ENCODE measurements around the gene ST6GALNAC3.
"Not testable (repeated sequence)": the region's sequence is repeated elsewhere in the genome, so short reads cannot be mapped to it uniquely, and the experiment has no call there.

ST6GALNAC3 gene

DNA sequence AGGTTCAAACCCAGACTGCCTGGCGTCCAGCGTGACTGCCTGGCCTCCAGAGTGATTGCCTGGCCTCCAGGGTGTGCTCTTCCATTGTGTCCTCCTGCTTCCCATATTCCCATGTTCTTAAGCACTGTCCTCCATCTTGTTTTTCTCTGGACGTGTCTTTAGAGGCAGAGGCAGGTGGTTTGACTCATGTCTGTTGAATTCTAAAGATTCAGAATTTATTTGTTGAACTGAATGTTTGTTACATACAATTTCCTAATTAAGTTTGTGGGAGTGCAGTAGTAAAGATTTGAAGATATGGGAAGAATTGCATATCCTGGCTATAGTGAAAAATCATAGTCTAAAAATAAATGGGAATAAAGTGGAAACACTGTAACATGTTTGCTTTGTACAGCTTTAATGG, 18.3 kb downstream of the ST6GALNAC3 start:
- H3K4me3 ChIP-seq (ENCODE audit: low read length), result no peak overlapping the region
- no peak overlapping the region for H3K27ac ChIP-seq (ENCODE audit: low read length)
- H3K9me3 ChIP-seq (ENCODE audit: insufficient read depth, low read depth, low read length), result no peaks in the 10 kb centered on the region
- H3K36me3 ChIP-seq (ENCODE audit: insufficient read depth, low read depth, low read length), result no peaks in the 10 kb centered on the region
- peaks cover 14% of the 10 kb centered on the region for H3K4me1 ChIP-seq (ENCODE audit: insufficient read depth, low read length)
- no peaks in the 10 kb centered on the region for H3K27me3 ChIP-seq (ENCODE audit: insufficient read depth, low read length)
- H3K9ac ChIP-seq (ENCODE audit: low read depth, low read length), result no peak overlapping the region

DNA sequence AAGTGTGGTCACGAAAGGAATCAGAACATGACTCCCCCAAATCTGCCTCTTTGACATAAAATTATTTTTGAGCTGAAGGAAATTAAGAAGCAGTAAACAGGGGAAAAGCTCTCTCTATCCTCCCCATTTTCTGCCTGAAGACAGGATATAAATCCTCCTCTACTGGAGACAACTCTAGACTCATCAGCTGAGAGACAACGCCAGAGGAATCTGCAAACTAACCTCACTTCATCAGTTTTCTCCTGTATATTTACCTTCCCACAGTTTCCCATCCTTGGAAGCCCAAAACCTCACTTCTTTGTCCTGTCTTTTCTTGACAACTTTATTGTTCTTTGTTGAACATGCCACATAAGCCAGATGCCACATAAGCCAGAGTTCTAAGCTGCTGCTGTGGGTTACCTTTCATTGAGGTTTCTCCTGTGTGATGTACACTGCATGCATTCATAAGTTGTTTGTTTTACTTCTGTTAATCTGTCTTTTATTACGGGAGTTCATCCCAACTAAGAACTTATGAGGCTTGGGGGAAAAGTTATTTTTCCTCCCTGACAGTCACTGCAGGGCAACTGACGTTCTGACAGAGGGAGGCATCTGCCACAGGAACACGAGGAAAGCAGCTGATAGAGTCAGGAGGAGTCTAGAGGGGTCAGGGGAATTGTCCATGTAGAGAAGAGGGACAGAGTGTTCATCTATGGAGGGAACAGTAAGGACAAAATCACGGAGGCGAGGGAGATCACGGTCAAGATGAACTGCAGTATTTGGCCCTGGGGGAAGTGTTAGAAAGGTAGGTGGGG, 19.2 kb downstream of the ST6GALNAC3 start:
- no peaks in the 10 kb centered on the region for H3K27me3 ChIP-seq (ENCODE audit: insufficient read depth, low read length)
- H3K9me3 ChIP-seq (ENCODE audit: insufficient read depth, low read depth, low read length), result no peaks in the 10 kb centered on the region
- H3K4me1 ChIP-seq (ENCODE audit: insufficient read depth, low read length), result peaks cover 14% of the 10 kb centered on the region
- H3K36me3 ChIP-seq (ENCODE audit: insufficient read depth, low read depth, low read length), result no peaks in the 10 kb centered on the region
- H3K27ac ChIP-seq (ENCODE audit: low read length), result no peak overlapping the region
- no peak overlapping the region for H3K9ac ChIP-seq (ENCODE audit: low read depth, low read length)
- H3K4me3 ChIP-seq (ENCODE audit: low read length), result no peak overlapping the region

DNA sequence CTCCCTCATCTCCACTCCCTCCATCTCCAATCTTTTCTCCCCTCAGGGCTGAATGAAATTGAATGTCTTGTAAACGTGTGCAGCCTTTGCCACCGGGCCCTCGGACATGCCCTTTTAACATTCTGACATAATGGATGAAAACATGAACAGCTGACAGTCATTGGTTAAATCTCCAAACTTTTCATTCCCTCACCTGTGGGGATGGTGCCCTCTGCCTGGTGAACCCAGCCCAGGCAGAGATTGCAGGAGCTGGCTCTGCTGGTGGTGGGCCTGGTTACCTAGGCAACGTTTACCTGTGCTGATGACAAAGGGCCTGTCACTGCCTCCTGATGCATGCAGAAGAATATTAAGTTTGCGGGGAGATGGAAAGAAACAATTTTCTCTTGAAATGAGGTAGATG, 21.3 kb downstream of the ST6GALNAC3 start:
- Histone ChIP-seq H3K36me3 (ENCODE audit: insufficient read depth, low read depth, low read length) (no peaks in the 10 kb centered on the region), H3K9ac (ENCODE audit: low read depth, low read length) (no peak overlapping the region), H3K27ac (ENCODE audit: low read length) (no peak overlapping the region), H3K9me3 (ENCODE audit: insufficient read depth, low read depth, low read length) (no peaks in the 10 kb centered on the region), H3K27me3 (ENCODE audit: insufficient read depth, low read length) (no peaks in the 10 kb centered on the region), H3K4me1 (ENCODE audit: insufficient read depth, low read length) (peaks cover 7% of the 10 kb centered on the region), H3K4me3 (ENCODE audit: low read length) (no peak overlapping the region)

DNA sequence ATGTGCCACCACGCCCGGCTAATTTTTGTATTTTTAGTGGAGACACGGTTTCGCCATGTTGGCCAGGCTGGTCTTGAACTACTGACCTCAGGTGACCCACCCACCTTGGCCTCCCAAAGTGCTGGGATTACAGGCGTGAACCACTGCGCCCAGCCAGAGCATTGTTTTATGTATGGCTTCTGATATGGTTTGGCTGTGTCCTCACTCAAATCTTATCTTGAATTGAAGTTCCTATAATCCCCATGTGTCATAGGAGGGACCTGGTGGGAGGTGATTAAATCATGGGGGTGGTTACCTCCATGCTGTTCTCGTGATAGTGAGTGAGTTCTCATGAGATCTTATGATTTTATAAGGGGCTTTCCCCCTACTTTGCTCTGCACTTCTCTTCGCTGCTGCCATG, 22.5 kb downstream of the ST6GALNAC3 start:
- not testable (repeated sequence) for H3K9me3 ChIP-seq (ENCODE audit: insufficient read depth, low read depth, low read length); H3K27me3 ChIP-seq (ENCODE audit: insufficient read depth, low read length); H3K36me3 ChIP-seq (ENCODE audit: insufficient read depth, low read depth, low read length); H3K4me1 ChIP-seq (ENCODE audit: insufficient read depth, low read length); H3K27ac ChIP-seq (ENCODE audit: low read length); H3K4me3 ChIP-seq (ENCODE audit: low read length); H3K9ac ChIP-seq (ENCODE audit: low read depth, low read length)

DNA sequence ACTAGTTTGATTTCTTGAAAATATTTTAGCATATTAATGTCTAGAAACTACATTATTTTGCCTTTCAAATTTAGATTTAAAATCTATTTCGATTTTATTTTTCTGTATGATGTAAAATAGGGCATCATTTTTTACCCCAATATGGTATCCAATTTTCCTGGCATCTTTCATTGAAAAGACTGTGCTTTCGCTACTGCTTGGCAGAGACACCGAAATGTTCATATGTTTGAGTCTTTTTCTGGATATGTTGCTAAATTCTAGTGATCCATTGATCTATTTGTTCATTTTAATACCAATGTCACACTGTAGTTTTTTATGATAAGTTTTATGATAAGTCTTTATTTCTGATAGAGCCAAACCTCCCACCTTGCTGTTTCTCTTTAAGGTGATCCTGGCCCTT, 24.3 kb downstream of the ST6GALNAC3 start:
- Histone ChIP-seq H3K27ac (ENCODE audit: low read length) (no peak overlapping the region), H3K27me3 (ENCODE audit: insufficient read depth, low read length) (no peaks in the 10 kb centered on the region), H3K4me1 (ENCODE audit: insufficient read depth, low read length) (peaks cover 3% of the 10 kb centered on the region; the same call in 1 of the 2 replicates), H3K9me3 (ENCODE audit: insufficient read depth, low read depth, low read length) (no peaks in the 10 kb centered on the region), H3K36me3 (ENCODE audit: insufficient read depth, low read depth, low read length) (no peaks in the 10 kb centered on the region), H3K4me3 (ENCODE audit: low read length) (no peak overlapping the region), H3K9ac (ENCODE audit: low read depth, low read length) (no peak overlapping the region)

DNA sequence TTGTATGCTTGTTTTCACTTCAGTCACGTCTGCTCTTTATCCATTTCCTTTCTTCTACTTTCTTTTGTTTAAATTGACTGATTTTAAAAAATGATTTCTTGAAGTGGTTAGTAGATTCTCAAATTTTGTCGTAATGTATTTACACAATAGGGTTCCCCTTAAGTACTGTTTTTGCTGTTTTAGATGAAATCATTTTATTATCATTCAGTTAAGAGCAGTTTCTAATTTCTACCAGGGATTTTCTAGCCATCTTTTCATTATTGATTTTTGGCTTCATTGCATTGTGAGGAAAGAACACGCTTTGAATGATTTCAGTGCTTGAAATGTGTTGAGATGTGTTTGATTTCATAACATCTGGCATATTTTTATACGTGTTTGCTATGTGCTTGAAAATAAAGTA, 27.0 kb downstream of the ST6GALNAC3 start:
- H3K4me1 ChIP-seq (ENCODE audit: insufficient read depth, low read length), result peaks cover 3% of the 10 kb centered on the region; the same call in 1 of the 2 replicates
- no peaks in the 10 kb centered on the region for H3K9me3 ChIP-seq (ENCODE audit: insufficient read depth, low read depth, low read length)
- no peaks in the 10 kb centered on the region for H3K27me3 ChIP-seq (ENCODE audit: insufficient read depth, low read length)
- no peak overlapping the region for H3K9ac ChIP-seq (ENCODE audit: low read depth, low read length)
- H3K4me3 ChIP-seq (ENCODE audit: low read length), result no peak overlapping the region
- H3K36me3 ChIP-seq (ENCODE audit: insufficient read depth, low read depth, low read length), result no peaks in the 10 kb centered on the region
- H3K27ac ChIP-seq (ENCODE audit: low read length), result no peak overlapping the region

DNA sequence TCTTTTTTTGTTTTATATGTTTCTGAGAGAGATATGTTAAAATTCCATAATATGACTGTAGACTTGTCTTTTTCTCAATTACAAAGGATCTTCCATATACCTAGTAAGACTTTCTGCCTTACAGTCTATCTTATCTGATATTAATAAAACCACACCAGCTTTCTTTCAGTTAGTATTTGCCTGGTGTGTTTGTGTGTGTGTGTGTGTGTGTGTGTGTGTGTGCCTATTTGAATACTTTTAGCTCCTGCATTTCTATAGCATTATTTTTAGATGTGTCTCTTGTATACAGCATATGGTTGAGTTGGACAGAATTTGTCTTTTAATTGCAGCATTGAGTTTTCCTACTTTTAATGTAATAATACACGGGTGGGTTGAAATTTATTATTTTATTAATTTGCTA, 27.5 kb downstream of the ST6GALNAC3 start:
- H3K27ac ChIP-seq (ENCODE audit: low read length), result no peak overlapping the region
- H3K36me3 ChIP-seq (ENCODE audit: insufficient read depth, low read depth, low read length), result no peaks in the 10 kb centered on the region
- no peak overlapping the region for H3K4me3 ChIP-seq (ENCODE audit: low read length)
- H3K4me1 ChIP-seq (ENCODE audit: insufficient read depth, low read length), result peaks cover 3% of the 10 kb centered on the region; the same call in 1 of the 2 replicates
- H3K9ac ChIP-seq (ENCODE audit: low read depth, low read length), result no peak overlapping the region
- H3K9me3 ChIP-seq (ENCODE audit: insufficient read depth, low read depth, low read length), result no peaks in the 10 kb centered on the region
- no peaks in the 10 kb centered on the region for H3K27me3 ChIP-seq (ENCODE audit: insufficient read depth, low read length)

DNA sequence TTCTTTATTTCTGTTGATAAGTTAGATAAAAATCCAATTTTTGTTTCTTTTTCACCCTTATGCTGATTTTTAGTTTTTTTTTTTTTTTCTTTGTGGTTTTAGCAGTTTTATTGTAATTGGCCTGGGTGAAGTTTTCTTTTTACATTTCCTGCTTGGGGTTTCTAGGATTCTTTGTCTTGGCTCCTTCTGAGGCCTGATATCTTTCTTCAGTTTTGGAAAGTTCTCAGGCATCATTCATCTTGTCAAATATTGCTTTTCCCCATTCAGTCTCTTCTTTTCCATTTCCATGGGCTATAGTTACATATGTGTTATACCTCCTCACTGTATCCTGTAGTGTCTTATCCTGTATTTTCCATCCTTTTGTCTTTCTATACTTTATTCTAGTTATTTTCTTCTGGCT, 28.5 kb downstream of the ST6GALNAC3 start:
- H3K27me3 ChIP-seq (ENCODE audit: insufficient read depth, low read length), result no peaks in the 10 kb centered on the region
- H3K27ac ChIP-seq (ENCODE audit: low read length), result no peak overlapping the region
- H3K4me1 ChIP-seq (ENCODE audit: insufficient read depth, low read length), result peaks cover 3% of the 10 kb centered on the region; the same call in 1 of the 2 replicates
- no peak overlapping the region for H3K4me3 ChIP-seq (ENCODE audit: low read length)
- H3K36me3 ChIP-seq (ENCODE audit: insufficient read depth, low read depth, low read length), result no peaks in the 10 kb centered on the region
- no peak overlapping the region for H3K9ac ChIP-seq (ENCODE audit: low read depth, low read length)
- no peaks in the 10 kb centered on the region for H3K9me3 ChIP-seq (ENCODE audit: insufficient read depth, low read depth, low read length)

DNA sequence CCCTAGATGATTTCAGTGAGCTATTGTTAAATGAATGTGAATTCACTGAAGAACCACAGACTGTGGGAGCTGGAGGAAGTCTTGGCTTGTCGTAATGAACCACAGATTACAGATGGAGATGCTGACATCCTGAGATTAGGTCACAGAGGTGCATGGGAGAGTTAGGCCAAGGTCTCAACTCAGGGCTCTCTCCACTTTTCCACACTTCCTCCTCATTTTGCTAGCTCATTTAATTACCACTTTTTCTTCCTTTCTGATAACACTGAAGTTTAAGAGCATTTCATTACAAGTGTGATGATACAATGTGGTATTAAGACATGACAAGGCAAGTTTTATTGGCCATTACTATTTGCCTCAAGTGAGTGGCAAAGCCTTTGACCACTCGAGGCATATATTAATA, 30.8 kb downstream of the ST6GALNAC3 start:
- H3K4me1 ChIP-seq (ENCODE audit: insufficient read depth, low read length), result peaks cover 15% of the 10 kb centered on the region
- H3K9me3 ChIP-seq (ENCODE audit: insufficient read depth, low read depth, low read length), result no peaks in the 10 kb centered on the region
- no peak overlapping the region for H3K9ac ChIP-seq (ENCODE audit: low read depth, low read length)
- H3K27me3 ChIP-seq (ENCODE audit: insufficient read depth, low read length), result no peaks in the 10 kb centered on the region
- H3K4me3 ChIP-seq (ENCODE audit: low read length), result no peak overlapping the region
- no peak overlapping the region for H3K27ac ChIP-seq (ENCODE audit: low read length)
- H3K36me3 ChIP-seq (ENCODE audit: insufficient read depth, low read depth, low read length), result no peaks in the 10 kb centered on the region

DNA sequence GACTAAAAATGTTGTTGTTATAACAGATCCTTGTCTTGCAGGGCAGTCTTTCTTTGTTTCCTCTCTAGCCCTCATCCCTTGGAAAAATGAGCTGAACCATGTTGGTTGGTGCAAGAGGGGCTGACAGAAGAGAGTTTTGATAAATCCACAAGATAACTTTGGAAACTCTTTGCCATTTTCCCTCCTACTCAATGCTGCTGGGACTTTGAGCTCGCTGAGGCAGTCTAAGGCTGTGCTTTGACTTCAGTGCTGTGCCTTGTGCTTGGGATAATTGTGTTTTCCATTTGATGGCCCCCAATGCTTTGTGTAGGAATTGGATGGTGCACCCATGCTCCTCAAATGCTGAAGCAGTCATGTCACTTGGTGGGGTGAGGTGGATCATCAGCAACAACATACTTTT, 31.7 kb downstream of the ST6GALNAC3 start:
- Histone ChIP-seq H3K4me1 (ENCODE audit: insufficient read depth, low read length) (peaks cover 15% of the 10 kb centered on the region), H3K4me3 (ENCODE audit: low read length) (no peak overlapping the region), H3K9me3 (ENCODE audit: insufficient read depth, low read depth, low read length) (no peaks in the 10 kb centered on the region), H3K27ac (ENCODE audit: low read length) (no peak overlapping the region), H3K27me3 (ENCODE audit: insufficient read depth, low read length) (no peaks in the 10 kb centered on the region), H3K9ac (ENCODE audit: low read depth, low read length) (no peak overlapping the region), H3K36me3 (ENCODE audit: insufficient read depth, low read depth, low read length) (no peaks in the 10 kb centered on the region)

DNA sequence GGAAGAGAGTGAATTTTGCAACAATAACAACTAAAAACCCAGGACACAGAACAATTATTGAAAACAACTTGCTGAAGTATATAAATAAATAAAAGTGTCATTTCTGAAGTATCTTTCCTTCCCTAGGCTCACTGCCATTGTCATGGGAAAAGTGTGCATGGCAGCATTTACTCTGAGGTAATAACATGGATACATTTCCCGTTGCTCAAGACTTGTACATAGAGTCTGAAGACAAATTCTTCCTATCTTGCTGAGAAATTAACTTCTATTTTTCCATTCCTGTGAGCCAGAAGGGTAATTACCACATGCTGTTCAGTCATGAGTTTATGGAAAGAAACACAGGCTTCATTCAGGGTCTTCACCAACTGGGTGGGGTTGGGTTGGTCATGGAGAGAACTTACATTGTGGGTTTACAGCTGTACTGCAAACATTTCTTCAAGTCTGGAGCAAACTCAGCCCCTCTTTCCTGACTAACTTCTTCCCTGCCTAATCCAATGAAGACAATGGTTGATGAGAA, 32.2 kb downstream of the ST6GALNAC3 start:
- Histone ChIP-seq H3K27ac (ENCODE audit: low read length) (no peak overlapping the region), H3K9ac (ENCODE audit: low read depth, low read length) (no peak overlapping the region), H3K4me1 (ENCODE audit: insufficient read depth, low read length) (peaks cover 15% of the 10 kb centered on the region), H3K4me3 (ENCODE audit: low read length) (no peak overlapping the region), H3K36me3 (ENCODE audit: insufficient read depth, low read depth, low read length) (no peaks in the 10 kb centered on the region), H3K27me3 (ENCODE audit: insufficient read depth, low read length) (no peaks in the 10 kb centered on the region), H3K9me3 (ENCODE audit: insufficient read depth, low read depth, low read length) (no peaks in the 10 kb centered on the region)

DNA sequence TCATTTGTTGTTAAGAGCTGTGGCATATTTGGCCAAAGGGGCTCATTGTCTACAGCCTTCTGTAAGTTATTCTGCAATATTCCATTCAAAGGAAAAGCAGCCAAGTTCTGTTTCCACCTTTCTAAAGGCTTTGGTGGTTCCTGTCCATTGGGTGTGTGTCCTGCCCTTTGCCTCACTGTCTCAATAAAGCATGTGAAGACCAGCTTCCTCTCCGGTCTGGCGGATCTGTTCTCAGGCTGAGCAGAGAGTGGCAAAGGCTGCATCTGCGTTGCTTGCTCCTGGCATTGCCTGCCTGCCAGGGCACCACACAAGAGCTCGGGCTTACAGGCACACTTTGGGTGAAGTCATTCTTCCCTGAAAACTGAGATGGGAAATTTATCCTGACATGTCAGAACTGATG, 34.9 kb downstream of the ST6GALNAC3 start:
- no peak overlapping the region for H3K4me3 ChIP-seq (ENCODE audit: low read length)
- no peaks in the 10 kb centered on the region for H3K27me3 ChIP-seq (ENCODE audit: insufficient read depth, low read length)
- H3K4me1 ChIP-seq (ENCODE audit: insufficient read depth, low read length), result peaks cover 12% of the 10 kb centered on the region; the same call in 1 of the 2 replicates
- H3K27ac ChIP-seq (ENCODE audit: low read length), result no peak overlapping the region
- H3K9me3 ChIP-seq (ENCODE audit: insufficient read depth, low read depth, low read length), result no peaks in the 10 kb centered on the region
- no peak overlapping the region for H3K9ac ChIP-seq (ENCODE audit: low read depth, low read length)
- H3K36me3 ChIP-seq (ENCODE audit: insufficient read depth, low read depth, low read length), result no peaks in the 10 kb centered on the region
